HEK293 (cell line): ENCODE measurements around the gene COL9A2.
"Not testable (repeated sequence)": the region's sequence is repeated elsewhere in the genome, so short reads cannot be mapped to it uniquely, and the experiment has no call there.

Experiments used
- CTCF ChIP-seq: fragments of 450-650 bp; formaldehyde crosslinking; IDR thresholded peaks from 2 replicates; pipeline ENCODE4 v1.5.1; 2016; ENCODE audit warnings: missing biosample characterization, missing genetic modification characterization
- REST ChIP-seq: fragments of 450-650 bp; formaldehyde crosslinking; IDR thresholded peaks from 2 replicates; pipeline ENCODE4 v1.5.1; 2016; ENCODE audit warnings: missing biosample characterization, missing genetic modification characterization
- ZNF501 ChIP-seq: fragments of 450-650 bp; formaldehyde crosslinking; IDR thresholded peaks from 2 replicates; pipeline ENCODE4 v1.5.1; 2016; ENCODE audit warnings: missing biosample characterization, missing genetic modification characterization
- ZNF561 ChIP-seq: fragments of 450-650 bp; IDR thresholded peaks from 2 replicates; pipeline ENCODE4 v1.5.1; 2018; ENCODE audit warnings: missing biosample characterization, missing genetic modification characterization, borderline replicate concordance

- not testable (repeated sequence) for TF ChIP-seq CTCF, ZNF501, ZNF561, REST (tag by site-specific recombination)
These were observed 25.3 kb upstream of the COL9A2 start for GRCh38 chr1:40342381-40342717.
